BLaER1 (cell line): ENCODE measurements around the gene B3GALNT2.

ENCODE experiments used
- H3K27ac ChIP-seq: shearing (Covaris generic); formaldehyde crosslinking; 2 replicates; pipeline ENCODE4 v1.8.1; 2022
- H3K27me3 ChIP-seq: shearing (Covaris generic); formaldehyde crosslinking; 2 replicates; pipeline ENCODE4 v1.8.1; 2022
- H3K36me3 ChIP-seq: shearing (Covaris generic); formaldehyde crosslinking; 2 replicates; pipeline ENCODE4 v1.8.1; 2022
- H3K4me1 ChIP-seq: shearing (Covaris generic); formaldehyde crosslinking; 2 replicates; pipeline ENCODE4 v1.8.1; 2022
- H3K4me2 ChIP-seq: shearing (Covaris generic); formaldehyde crosslinking; 2 replicates; pipeline ENCODE4 v1.8.1; 2022
- H3K4me3 ChIP-seq: shearing (Covaris generic); formaldehyde crosslinking; 2 replicates; pipeline ENCODE4 v1.8.1; 2022
- H3K9ac ChIP-seq: shearing (Covaris generic); formaldehyde crosslinking; 2 replicates; pipeline ENCODE4 v1.8.1; 2022
- H3K9me3 ChIP-seq: shearing (Covaris generic); formaldehyde crosslinking; 2 replicates; pipeline ENCODE4 v1.8.1; 2022
- H4K20me1 ChIP-seq: shearing (Covaris generic); formaldehyde crosslinking; 2 replicates; pipeline ENCODE4 v1.8.1; 2022
- Cebpa-rat ChIP-seq: shearing (Covaris generic); IDR thresholded peaks from 2 replicates; pipeline ENCODE4 v1.8.1; 2022

Gene B3GALNT2

GRCh38 chr1:235415008-235415904, 89.0 kb downstream of the B3GALNT2 start:
- no peaks in the 10 kb centered on the region for H4K20me1 ChIP-seq
- no peak for TF ChIP-seq Cebpa-rat
- H3K27ac ChIP-seq, result no peak overlapping the region

GRCh38 chr1:235411489-235412486, 92.5 kb downstream of the B3GALNT2 start:
- TF ChIP-seq Cebpa-rat, result no peak
- H3K27ac ChIP-seq, result no peak overlapping the region

More at GRCh38 chr1:235415008-235415904, 89.0 kb downstream of the B3GALNT2 start:
- no peak overlapping the region for H3K4me2 ChIP-seq
- peaks cover 18% of the 10 kb centered on the region; the same call in 1 of the 2 replicates for H3K36me3 ChIP-seq
- no peak overlapping the region for H3K4me3 ChIP-seq
- H3K9me3 ChIP-seq, result no peaks in the 10 kb centered on the region
- no peaks in the 10 kb centered on the region for H3K27me3 ChIP-seq
- peaks cover 12% of the 10 kb centered on the region; the same call in 1 of the 2 replicates for H3K4me1 ChIP-seq
- H3K9ac ChIP-seq, result no peak overlapping the region

GRCh38 chr1:235410467-235410866, 93.8 kb downstream of the B3GALNT2 start:
- TF ChIP-seq Cebpa-rat, result no peak
- H3K36me3 ChIP-seq, result peaks cover 9% of the 10 kb centered on the region; the same call in 1 of the 2 replicates
- H4K20me1 ChIP-seq, result no peaks in the 10 kb centered on the region
- H3K9me3 ChIP-seq, result no peaks in the 10 kb centered on the region
- no peaks in the 10 kb centered on the region for H3K4me1 ChIP-seq
- no peak overlapping the region for H3K9ac ChIP-seq
- no peak overlapping the region for H3K4me3 ChIP-seq
- H3K4me2 ChIP-seq, result no peak overlapping the region
- H3K27ac ChIP-seq, result no peak overlapping the region
- H3K27me3 ChIP-seq, result no peaks in the 10 kb centered on the region

More at GRCh38 chr1:235411489-235412486, 92.5 kb downstream of the B3GALNT2 start:
- H4K20me1 ChIP-seq, result no peaks in the 10 kb centered on the region
- H3K36me3 ChIP-seq, result peaks cover 9% of the 10 kb centered on the region; the same call in 1 of the 2 replicates
- H3K9me3 ChIP-seq, result no peaks in the 10 kb centered on the region
- H3K4me3 ChIP-seq, result no peak overlapping the region
- no peak overlapping the region for H3K9ac ChIP-seq
- H3K4me1 ChIP-seq, result no peaks in the 10 kb centered on the region
- H3K27me3 ChIP-seq, result no peaks in the 10 kb centered on the region
- H3K4me2 ChIP-seq, result no peak overlapping the region

- H3K27me3 ChIP-seq, result no peaks in the 10 kb centered on the region
- H3K9me3 ChIP-seq, result no peaks in the 10 kb centered on the region
- H3K4me1 ChIP-seq, result no peaks in the 10 kb centered on the region
- TF ChIP-seq Cebpa-rat, result no peak
- no peaks in the 10 kb centered on the region for H3K36me3 ChIP-seq
- no peak overlapping the region for H3K9ac ChIP-seq
- no peak overlapping the region for H3K4me3 ChIP-seq
- H4K20me1 ChIP-seq, result no peaks in the 10 kb centered on the region
- H3K27ac ChIP-seq, result no peak overlapping the region
- no peak overlapping the region for H3K4me2 ChIP-seq
Observed at GRCh38 chr1:235409042-235409820, 95.0 kb downstream of the B3GALNT2 start.

GRCh38 chr1:235408503-235408960, 95.7 kb downstream of the B3GALNT2 start:
- no peak overlapping the region for H3K9ac ChIP-seq
- no peaks in the 10 kb centered on the region; the same call in 1 of the 2 replicates for H3K36me3 ChIP-seq
- TF ChIP-seq Cebpa-rat, result no peak
- H3K9me3 ChIP-seq, result no peaks in the 10 kb centered on the region
- H3K27me3 ChIP-seq, result no peaks in the 10 kb centered on the region
- no peak overlapping the region for H3K27ac ChIP-seq
- no peaks in the 10 kb centered on the region for H3K4me1 ChIP-seq
- H3K4me3 ChIP-seq, result no peak overlapping the region
- H3K4me2 ChIP-seq, result no peak overlapping the region
- H4K20me1 ChIP-seq, result no peaks in the 10 kb centered on the region

GRCh38 chr1:235407419-235407818, 96.8 kb downstream of the B3GALNT2 start:
- H3K4me3 ChIP-seq, result no peak overlapping the region
- TF ChIP-seq Cebpa-rat, result no peak
- H3K4me2 ChIP-seq, result no peak overlapping the region
- no peaks in the 10 kb centered on the region for H3K4me1 ChIP-seq
- H3K27me3 ChIP-seq, result no peaks in the 10 kb centered on the region
- H4K20me1 ChIP-seq, result no peaks in the 10 kb centered on the region
- peaks cover 10% of the 10 kb centered on the region for H3K36me3 ChIP-seq
- no peak overlapping the region for H3K9ac ChIP-seq
- no peak overlapping the region for H3K27ac ChIP-seq
- no peaks in the 10 kb centered on the region for H3K9me3 ChIP-seq

GRCh38 chr1:235404190-235404589, 100.1 kb downstream of the B3GALNT2 start:
- H4K20me1 ChIP-seq, result 0 out of 2 replicates have a peak, but pooled peaks cover 6% of the 10 kb centered on the region
- TF ChIP-seq Cebpa-rat, result no peak

GRCh38 chr1:235403593-235403992, 100.7 kb downstream of the B3GALNT2 start:
- H4K20me1 ChIP-seq, result 0 out of 2 replicates have a peak, but pooled peaks cover 11% of the 10 kb centered on the region
- TF ChIP-seq Cebpa-rat, result no peak
- no peaks in the 10 kb centered on the region for H3K9me3 ChIP-seq
- peaks cover 10% of the 10 kb centered on the region for H3K36me3 ChIP-seq
- no peak overlapping the region for H3K4me3 ChIP-seq
- no peak overlapping the region for H3K27ac ChIP-seq
- no peaks in the 10 kb centered on the region for H3K27me3 ChIP-seq
- no peaks in the 10 kb centered on the region for H3K4me1 ChIP-seq
- H3K4me2 ChIP-seq, result no peak overlapping the region
- H3K9ac ChIP-seq, result no peak overlapping the region

More at GRCh38 chr1:235404190-235404589, 100.1 kb downstream of the B3GALNT2 start:
- H3K9ac ChIP-seq, result no peak overlapping the region
- H3K27ac ChIP-seq, result no peak overlapping the region
- no peaks in the 10 kb centered on the region for H3K27me3 ChIP-seq
- no peaks in the 10 kb centered on the region for H3K9me3 ChIP-seq
- no peak overlapping the region for H3K4me2 ChIP-seq
- no peaks in the 10 kb centered on the region for H3K4me1 ChIP-seq
- H3K36me3 ChIP-seq, result peaks cover 10% of the 10 kb centered on the region
- no peak overlapping the region for H3K4me3 ChIP-seq
